ENCODE measurements around the gene PLCB2.

The PLCB2 gene

GRCh38 chr15:40265875-40266274 is 41.9 kb downstream of the PLCB2 start:
- DNase-seq = no peak

- no peak for DNase-seq
Observed at GRCh38 chr15:40265355-40265754, 42.4 kb downstream of the PLCB2 start.

- DNase-seq = no peak
Observed at GRCh38 chr15:40264321-40265153, 43.2 kb downstream of the PLCB2 start.

- no peak for DNase-seq
Observed at GRCh38 chr15:40263024-40263754, 44.5 kb downstream of the PLCB2 start.

GRCh38 chr15:40259021-40259420 is 48.7 kb downstream of the PLCB2 start:
- no peak for DNase-seq

- DNase-seq = no peak
Observed at GRCh38 chr15:40258544-40258943, 49.2 kb downstream of the PLCB2 start.

GRCh38 chr15:40257656-40258450 is 49.9 kb downstream of the PLCB2 start:
- no peak for DNase-seq

GRCh38 chr15:40256638-40257235 is 51.0 kb downstream of the PLCB2 start:
- DNase-seq = no peak

GRCh38 chr15:40255033-40255432 is 52.7 kb downstream of the PLCB2 start:
- no peak for DNase-seq

GRCh38 chr15:40254452-40254851 is 53.3 kb downstream of the PLCB2 start:
- no peak for DNase-seq

GRCh38 chr15:40253167-40253790 is 54.5 kb downstream of the PLCB2 start:
- no peak for DNase-seq

- DNase-seq = no peak
Observed at GRCh38 chr15:40252438-40253166, 55.1 kb downstream of the PLCB2 start.

GRCh38 chr15:40252141-40252437 is 55.6 kb downstream of the PLCB2 start:
- DNase-seq = no peak

- DNase-seq = no peak
Observed at GRCh38 chr15:40251486-40252140, 56.1 kb downstream of the PLCB2 start.

- no peak for DNase-seq
Observed at GRCh38 chr15:40250771-40251483, 56.8 kb downstream of the PLCB2 start.

- no peak for DNase-seq
Observed at GRCh38 chr15:40250304-40250656, 57.5 kb downstream of the PLCB2 start.

- DNase-seq = no peak
Observed at GRCh38 chr15:40249477-40250303, 58.0 kb downstream of the PLCB2 start.

- no peak for DNase-seq
Observed at GRCh38 chr15:40248006-40248783, 59.5 kb downstream of the PLCB2 start.

- no peak for DNase-seq
Observed at GRCh38 chr15:40247406-40247971, 60.2 kb downstream of the PLCB2 start.
